BLaER1 treated with 17β-estradiol and CSF1 and Interleukin-3, amounts not matched to agents 10 nM and 100 nM (cell line): Measurements from ENCODE around the gene DPM3.

ENCODE experiments used
- H3K27ac ChIP-seq, 11 experiments: shearing (Covaris generic); formaldehyde crosslinking; 2 replicates each; pipeline ENCODE4 v1.8.1; 2022
- H3K27me3 ChIP-seq, 11 experiments: shearing (Covaris generic); formaldehyde crosslinking; 2 replicates each; pipeline ENCODE4 v1.8.1; 2022
- H3K36me3 ChIP-seq, 11 experiments: shearing (Covaris generic); formaldehyde crosslinking; 2 replicates each; pipeline ENCODE4 v1.8.1; 2022
- H3K4me1 ChIP-seq, 10 experiments: shearing (Covaris generic); formaldehyde crosslinking; 2 replicates each; pipeline ENCODE4 v1.8.1; 2022
- H3K4me2 ChIP-seq, 11 experiments: shearing (Covaris generic); formaldehyde crosslinking; 2 replicates each; pipeline ENCODE4 v1.8.1; 2022
- H3K4me3 ChIP-seq, 10 experiments: shearing (Covaris generic); formaldehyde crosslinking; 2 replicates each; pipeline ENCODE4 v1.8.1; 2022
- H3K9ac ChIP-seq, 11 experiments: shearing (Covaris generic); formaldehyde crosslinking; 2 replicates each; pipeline ENCODE4 v1.8.1; 2022
- H3K9me3 ChIP-seq, 11 experiments: shearing (Covaris generic); formaldehyde crosslinking; replicated peaks in 1 of 11; 2 replicates each; pipeline ENCODE4 v1.8.1; 2022
- H4K20me1 ChIP-seq, 11 experiments: shearing (Covaris generic); formaldehyde crosslinking; 2 replicates each; pipeline ENCODE4 v1.8.1; 2022
- Cebpa-rat ChIP-seq, 11 experiments: shearing (Covaris generic); IDR thresholded peaks; 2 replicates each; pipeline ENCODE4 v1.8.1; 2022

Gene DPM3

GRCh38 chr1:155093911-155094621 is 46.3 kb downstream of the DPM3 start:
- TF ChIP-seq Cebpa-rat (IDR thresholded peaks at IDR 0.05), result no peak
- Histone ChIP-seq H3K9me3 (no peaks in the 10 kb centered on the region), H3K4me2 (peak overlapping the region; percentile 37 to 83 (median 72)), H3K36me3 (no peaks in the 10 kb centered on the region), H3K4me3 (0 out of 20 replicates have a peak overlapping the region, but pooled peaks of 1 of the 10 experiments have one; percentile 13), H3K9ac (peak overlapping the region in 9 of 11 experiments; percentile 11 to 53 (median 41); a peak in 15 of 22 replicates), H3K27ac (peak overlapping the region in 6 of 11 experiments; percentile 2 to 49 (median 35); a peak in 8 of 22 replicates), H3K4me1 (peaks cover 10 to 50% (median 43%) of the 10 kb centered on the region in 10 experiments), H4K20me1 (no peaks in the 10 kb centered on the region), H3K27me3 (no peaks in the 10 kb centered on the region)

- Histone ChIP-seq H3K36me3 (no peaks in the 10 kb centered on the region), H3K9ac (no peak overlapping the region), H3K4me3 (no peak overlapping the region), H3K4me1 (peaks cover 10 to 51% (median 45%) of the 10 kb centered on the region in 10 experiments), H4K20me1 (no peaks in the 10 kb centered on the region), H3K27ac (no peak overlapping the region), H3K4me2 (peak overlapping the region in 7 of 11 experiments; percentile 66 to 83 (median 76); a peak in 6 of 22 replicates), H3K27me3 (no peaks in the 10 kb centered on the region), H3K9me3 (no peaks in the 10 kb centered on the region)
- no peak for TF ChIP-seq Cebpa-rat (IDR thresholded peaks at IDR 0.05)
Measured at GRCh38 chr1:155092641-155093040, 47.7 kb downstream of the DPM3 start.

GRCh38 chr1:155092131-155092530 is 48.2 kb downstream of the DPM3 start:
- peak overlapping the region in 7 of 11 experiments; percentile 9 to 83 (median 72); a peak in 9 of 22 replicates for H3K4me2 ChIP-seq
- no peak for TF ChIP-seq Cebpa-rat (IDR thresholded peaks at IDR 0.05)
- H3K9me3 ChIP-seq, result no peaks in the 10 kb centered on the region
- no peaks in the 10 kb centered on the region for H3K36me3 ChIP-seq
- H4K20me1 ChIP-seq, result no peaks in the 10 kb centered on the region
- H3K4me3 ChIP-seq, result no peak overlapping the region
- peaks cover 12 to 56% (median 50%) of the 10 kb centered on the region in 10 experiments for H3K4me1 ChIP-seq
- 0 out of 22 replicates have a peak overlapping the region, but pooled peaks of 1 of the 11 experiments have one; percentile 13 for H3K9ac ChIP-seq
- H3K27ac ChIP-seq, result no peak overlapping the region
- no peaks in the 10 kb centered on the region for H3K27me3 ChIP-seq

- Histone ChIP-seq H3K9me3 (no peaks in the 10 kb centered on the region), H4K20me1 (no peaks in the 10 kb centered on the region), H3K27me3 (no peaks in the 10 kb centered on the region), H3K4me1 (peaks cover 20 to 64% (median 57%) of the 10 kb centered on the region in 10 experiments), H3K4me2 (peak overlapping the region; percentile 45 to 83 (median 56); a peak in 21 of 22 replicates), H3K27ac (peak overlapping the region in 1 of 11 experiments; percentile 16; a peak in 2 of 22 replicates), H3K36me3 (no peaks in the 10 kb centered on the region), H3K4me3 (no peak overlapping the region), H3K9ac (peak overlapping the region in 5 of 11 experiments; percentile 8 to 36 (median 21); a peak in 4 of 22 replicates)
- TF ChIP-seq Cebpa-rat (IDR thresholded peaks at IDR 0.05), result no peak
Measured at GRCh38 chr1:155091071-155092051, 49.0 kb downstream of the DPM3 start.
